Measurements from ENCODE around the gene PTPRD.

Gene PTPRD

DNA sequence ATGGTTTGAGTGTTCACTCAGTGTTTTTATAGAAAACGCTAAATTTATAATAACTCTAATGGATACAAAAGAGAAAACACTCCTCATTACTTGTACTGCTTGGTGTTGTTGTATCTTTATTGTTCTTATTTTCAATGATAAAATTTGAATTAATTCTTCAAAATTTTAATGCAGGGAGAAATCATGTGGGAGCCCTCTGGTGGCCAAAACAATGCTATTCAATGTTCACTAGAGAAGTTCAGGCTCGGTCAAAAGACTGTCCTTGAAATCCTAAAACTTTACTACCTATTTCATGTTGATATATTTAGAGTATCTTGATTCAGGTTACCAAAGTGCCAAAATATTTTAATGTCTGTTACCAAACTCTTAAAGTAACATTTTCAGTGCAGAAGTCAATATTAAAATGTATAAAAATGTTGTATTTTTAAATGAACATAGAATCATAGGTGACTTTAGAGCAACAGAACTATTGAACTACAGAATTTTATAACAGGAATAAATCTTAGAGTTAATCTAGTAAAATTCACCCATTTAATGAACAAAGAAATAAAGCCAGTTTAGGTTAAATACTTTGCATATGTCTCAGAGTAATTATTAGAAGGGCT is 1259.8 kb downstream of the PTPRD start:
- no peaks in the 10 kb centered on the region for H3F3A ChIP-seq (ENCODE audit: low read depth)
- H4K20me1 ChIP-seq (ENCODE audit: insufficient read depth, low read length, poor library complexity, severe bottlenecking), result no peaks in the 10 kb centered on the region
- H3K9me2 ChIP-seq (replicated peaks; ENCODE audit: low read depth, low read length), result no peaks in the 10 kb centered on the region
- no peaks in the 10 kb centered on the region for H3K4me1 ChIP-seq (ENCODE audit: insufficient read depth, low read length, poor library complexity, severe bottlenecking)
- no peaks in the 10 kb centered on the region for H3K79me2 ChIP-seq (ENCODE audit: insufficient read depth, low read length)
- H2AFZ ChIP-seq (ENCODE audit: low read length), result no peak overlapping the region
- no peaks in the 10 kb centered on the region for H3K9me3 ChIP-seq (ENCODE audit: insufficient read depth, low read depth, low read length)
- H3K36me3 ChIP-seq (ENCODE audit: insufficient read depth, low read length), result no peaks in the 10 kb centered on the region
- no peak overlapping the region for H3K4me2 ChIP-seq (ENCODE audit: low read depth, low read length, poor library complexity, severe bottlenecking)
- TF ChIP-seq EZH2phosphoT487 (IDR thresholded peaks at IDR 0.05; ENCODE audit: borderline replicate concordance), result no peak
- TF ChIP-seq, protein P1, sequence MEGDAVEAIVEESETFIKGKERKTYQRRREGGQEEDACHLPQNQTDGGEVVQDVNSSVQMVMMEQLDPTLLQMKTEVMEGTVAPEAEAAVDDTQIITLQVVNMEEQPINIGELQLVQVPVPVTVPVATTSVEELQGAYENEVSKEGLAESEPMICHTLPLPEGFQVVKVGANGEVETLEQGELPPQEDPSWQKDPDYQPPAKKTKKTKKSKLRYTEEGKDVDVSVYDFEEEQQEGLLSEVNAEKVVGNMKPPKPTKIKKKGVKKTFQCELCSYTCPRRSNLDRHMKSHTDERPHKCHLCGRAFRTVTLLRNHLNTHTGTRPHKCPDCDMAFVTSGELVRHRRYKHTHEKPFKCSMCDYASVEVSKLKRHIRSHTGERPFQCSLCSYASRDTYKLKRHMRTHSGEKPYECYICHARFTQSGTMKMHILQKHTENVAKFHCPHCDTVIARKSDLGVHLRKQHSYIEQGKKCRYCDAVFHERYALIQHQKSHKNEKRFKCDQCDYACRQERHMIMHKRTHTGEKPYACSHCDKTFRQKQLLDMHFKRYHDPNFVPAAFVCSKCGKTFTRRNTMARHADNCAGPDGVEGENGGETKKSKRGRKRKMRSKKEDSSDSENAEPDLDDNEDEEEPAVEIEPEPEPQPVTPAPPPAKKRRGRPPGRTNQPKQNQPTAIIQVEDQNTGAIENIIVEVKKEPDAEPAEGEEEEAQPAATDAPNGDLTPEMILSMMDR (conservative IDR thresholded peaks at IDR 0.05; ENCODE audit: low read length), result peak; percentile 81
- no peak overlapping the region for H3K9ac ChIP-seq (ENCODE audit: low read depth, low read length, poor library complexity, severe bottlenecking)
- no peaks in the 10 kb centered on the region for H3K27me3 ChIP-seq (ENCODE audit: insufficient read depth, low read length, poor library complexity, severe bottlenecking)
- no peak overlapping the region for H3K4me3 ChIP-seq (ENCODE audit: low read length, poor library complexity, severe bottlenecking)

DNA sequence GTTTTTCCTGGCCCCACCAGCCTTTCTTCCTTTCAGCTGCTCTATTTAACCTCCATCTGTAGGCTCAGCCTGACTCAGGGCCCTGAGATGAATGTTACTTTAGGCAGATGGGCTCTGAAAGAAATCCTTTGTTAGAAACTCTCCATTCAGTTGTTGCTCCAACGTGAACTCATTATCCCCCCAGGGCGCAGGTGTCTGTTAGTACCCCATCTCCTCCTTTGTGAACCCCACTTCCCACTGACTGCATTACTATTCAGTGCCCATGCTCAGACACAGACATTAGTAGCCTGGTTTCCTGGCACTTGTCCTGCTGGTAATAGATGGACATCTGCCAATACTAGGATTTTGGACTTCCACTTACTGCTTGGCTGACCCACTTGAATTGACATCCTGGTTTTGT is 1271.6 kb downstream of the PTPRD start:
- H3K4me2 ChIP-seq (ENCODE audit: low read depth, low read length, poor library complexity, severe bottlenecking), result no peak overlapping the region
- no peak for TF ChIP-seq EZH2phosphoT487 (IDR thresholded peaks at IDR 0.05; ENCODE audit: borderline replicate concordance)
- TF ChIP-seq, protein P1 (conservative IDR thresholded peaks at IDR 0.05; ENCODE audit: low read length), result no peak
- no peaks in the 10 kb centered on the region for H3F3A ChIP-seq (ENCODE audit: low read depth)
- no peaks in the 10 kb centered on the region for H4K20me1 ChIP-seq (ENCODE audit: insufficient read depth, low read length, poor library complexity, severe bottlenecking)
- H3K36me3 ChIP-seq (ENCODE audit: insufficient read depth, low read length), result no peaks in the 10 kb centered on the region
- no peaks in the 10 kb centered on the region for H3K4me1 ChIP-seq (ENCODE audit: insufficient read depth, low read length, poor library complexity, severe bottlenecking)
- no peaks in the 10 kb centered on the region for H3K27me3 ChIP-seq (ENCODE audit: insufficient read depth, low read length, poor library complexity, severe bottlenecking)
- no peak overlapping the region for H3K4me3 ChIP-seq (ENCODE audit: low read length, poor library complexity, severe bottlenecking)
- H3K9me2 ChIP-seq (replicated peaks; ENCODE audit: low read depth, low read length), result no peaks in the 10 kb centered on the region
- no peaks in the 10 kb centered on the region for H3K79me2 ChIP-seq (ENCODE audit: insufficient read depth, low read length)
- no peak overlapping the region for H2AFZ ChIP-seq (ENCODE audit: low read length)
- no peaks in the 10 kb centered on the region for H3K9me3 ChIP-seq (ENCODE audit: insufficient read depth, low read depth, low read length)
- no peak overlapping the region for H3K9ac ChIP-seq (ENCODE audit: low read depth, low read length, poor library complexity, severe bottlenecking)

DNA sequence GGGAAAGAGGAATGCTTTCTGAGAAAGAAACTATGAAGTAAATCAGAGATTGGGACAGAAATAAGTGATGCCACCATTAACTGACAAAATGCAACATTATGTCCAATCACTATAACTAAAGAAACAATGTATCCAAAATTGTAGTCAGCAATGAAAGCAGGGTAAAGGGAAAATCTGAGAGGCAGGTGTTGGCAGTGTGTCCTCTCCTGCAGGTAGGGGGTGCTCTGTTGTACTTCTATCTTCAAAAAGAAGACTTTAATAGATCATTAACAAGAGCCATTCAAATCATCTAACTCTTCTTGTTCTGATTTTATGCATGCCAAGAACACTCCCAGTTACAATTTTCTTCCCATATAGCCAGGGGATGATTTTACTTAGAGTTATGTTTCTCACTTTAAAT is 1275.7 kb downstream of the PTPRD start:
- no peak overlapping the region for H3K4me2 ChIP-seq (ENCODE audit: low read depth, low read length, poor library complexity, severe bottlenecking)
- no peaks in the 10 kb centered on the region for H3K79me2 ChIP-seq (ENCODE audit: insufficient read depth, low read length)
- no peaks in the 10 kb centered on the region for H3F3A ChIP-seq (ENCODE audit: low read depth)
- no peaks in the 10 kb centered on the region for H4K20me1 ChIP-seq (ENCODE audit: insufficient read depth, low read length, poor library complexity, severe bottlenecking)
- no peak overlapping the region for H2AFZ ChIP-seq (ENCODE audit: low read length)
- no peaks in the 10 kb centered on the region for H3K27me3 ChIP-seq (ENCODE audit: insufficient read depth, low read length, poor library complexity, severe bottlenecking)
- H3K36me3 ChIP-seq (ENCODE audit: insufficient read depth, low read length), result no peaks in the 10 kb centered on the region
- no peaks in the 10 kb centered on the region for H3K9me3 ChIP-seq (ENCODE audit: insufficient read depth, low read depth, low read length)
- H3K4me1 ChIP-seq (ENCODE audit: insufficient read depth, low read length, poor library complexity, severe bottlenecking), result no peaks in the 10 kb centered on the region
- H3K4me3 ChIP-seq (ENCODE audit: low read length, poor library complexity, severe bottlenecking), result no peak overlapping the region
- H3K9ac ChIP-seq (ENCODE audit: low read depth, low read length, poor library complexity, severe bottlenecking), result no peak overlapping the region
- H3K9me2 ChIP-seq (replicated peaks; ENCODE audit: low read depth, low read length), result no peaks in the 10 kb centered on the region
- TF ChIP-seq, protein P1 (conservative IDR thresholded peaks at IDR 0.05; ENCODE audit: low read length), result peak; percentile 45
- no peak for TF ChIP-seq EZH2phosphoT487 (IDR thresholded peaks at IDR 0.05; ENCODE audit: borderline replicate concordance)

Data from Loucy (cell line).